ENCODE results near the gene ZNF786. TPM values are rescaled to one million over a fixed set of nuclear protein-coding genes. Genes with fewer than 3 reads are reported as not detected.

Gene ZNF786, protein sequence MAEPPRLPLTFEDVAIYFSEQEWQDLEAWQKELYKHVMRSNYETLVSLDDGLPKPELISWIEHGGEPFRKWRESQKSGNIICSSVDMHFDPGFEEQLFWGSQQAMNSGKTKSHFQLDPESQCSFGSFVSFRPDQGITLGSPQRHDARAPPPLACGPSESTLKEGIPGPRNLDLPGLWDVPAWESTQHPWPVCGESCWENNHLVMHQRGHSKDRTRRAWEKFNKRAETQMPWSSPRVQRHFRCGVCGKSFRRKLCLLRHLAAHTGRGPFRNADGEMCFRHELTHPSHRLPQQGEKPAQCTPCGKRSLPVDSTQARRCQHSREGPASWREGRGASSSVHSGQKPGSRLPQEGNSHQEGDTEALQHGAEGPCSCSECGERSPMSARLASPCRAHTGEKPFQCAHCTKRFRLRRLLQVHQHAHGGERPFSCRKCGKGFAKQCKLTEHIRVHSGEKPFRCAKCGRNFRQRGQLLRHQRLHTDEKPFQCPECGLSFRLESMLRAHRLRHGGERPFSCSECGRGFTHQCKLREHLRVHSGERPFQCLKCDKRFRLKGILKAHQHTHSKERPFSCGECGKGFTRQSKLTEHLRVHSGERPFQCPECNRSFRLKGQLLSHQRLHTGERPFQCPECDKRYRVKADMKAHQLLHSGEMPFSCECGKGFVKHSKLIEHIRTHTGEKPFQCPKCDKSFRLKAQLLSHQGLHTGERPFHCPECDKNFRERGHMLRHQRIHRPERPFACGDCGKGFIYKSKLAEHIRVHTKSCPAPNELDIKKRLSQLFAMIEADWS
- total RNA-seq = 10 to 100 TPM in 1 of 8 experiments, 1 to 10 TPM in 7; 2.5 to 15.6 (median 7.1) TPM

DNA sequence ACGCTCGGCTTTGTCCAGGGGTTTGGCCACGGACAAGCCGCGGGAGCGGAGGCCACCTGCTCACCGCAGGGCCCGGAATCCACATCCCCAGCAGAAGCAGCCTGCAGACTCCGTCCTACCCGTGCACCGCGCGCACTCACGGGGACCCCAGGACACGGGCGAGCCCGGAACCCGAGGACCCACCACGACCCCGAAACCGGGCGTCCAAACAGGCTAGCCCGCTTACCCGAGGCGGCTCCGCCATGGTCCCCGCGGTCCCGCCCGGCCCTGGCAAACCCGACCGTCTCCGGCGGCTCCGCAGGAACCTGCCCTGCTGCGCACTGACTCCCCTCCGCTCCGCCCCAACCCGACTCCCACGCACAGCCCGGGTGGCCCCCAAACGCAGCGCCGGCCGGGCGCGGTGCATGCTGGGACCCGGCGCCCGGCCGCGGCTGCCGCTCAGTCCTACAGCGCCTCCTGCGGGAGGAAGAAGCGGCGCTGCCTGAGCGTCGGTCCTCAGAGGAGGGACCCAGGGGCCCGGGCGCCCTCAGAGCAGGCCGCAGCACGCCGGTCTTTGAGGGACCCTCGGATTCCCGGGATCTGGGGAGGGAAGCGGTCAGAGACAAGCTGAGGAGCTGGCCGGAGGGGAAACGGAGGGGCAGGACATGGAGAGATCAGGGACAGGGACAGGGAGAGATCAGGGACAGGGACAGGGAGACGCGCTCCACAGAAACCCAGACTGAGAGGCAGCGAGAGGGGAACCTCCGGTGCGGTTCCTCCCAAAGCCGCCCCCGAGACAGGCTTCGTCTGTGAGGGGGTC is at the start of gene ZNF786:
TSS of gene ZNF786 (minus strand) at position 322 of the 799 bp plus-strand sequence. CDS start at position 244, 78 bp downstream.
- in situ Hi-C loops (cut with MboI; ENCODE audit: low pct_unique_long_range_greater_than_20kb in 2 of 9, low sequenced_read_pairs in 9 of 9, unreplicated experiment in 9 of 9) = no loop called here
- peak; percentile 78 to 94 (median 92) for ATAC-seq (replicated peaks in 6 of 8)
- Histone ChIP-seq H3K4me1 (replicated peaks in 1 of 2) (peaks cover 4 to 5% of the 10 kb centered on the region in 2 donors), H3K4me3 (peak within 1 kb of the TSS; percentile 72 to 82 (median 80)), H3K27ac (peak within 1 kb of the TSS; percentile 88 to 91)
- 0 to 4% (median 0%) methylated on average over 1 to 17 of the region's 77 CpGs; no CpG with 5 or more reads in 7 of the 10 experiments for WGBS, 10 experiments

DNA sequence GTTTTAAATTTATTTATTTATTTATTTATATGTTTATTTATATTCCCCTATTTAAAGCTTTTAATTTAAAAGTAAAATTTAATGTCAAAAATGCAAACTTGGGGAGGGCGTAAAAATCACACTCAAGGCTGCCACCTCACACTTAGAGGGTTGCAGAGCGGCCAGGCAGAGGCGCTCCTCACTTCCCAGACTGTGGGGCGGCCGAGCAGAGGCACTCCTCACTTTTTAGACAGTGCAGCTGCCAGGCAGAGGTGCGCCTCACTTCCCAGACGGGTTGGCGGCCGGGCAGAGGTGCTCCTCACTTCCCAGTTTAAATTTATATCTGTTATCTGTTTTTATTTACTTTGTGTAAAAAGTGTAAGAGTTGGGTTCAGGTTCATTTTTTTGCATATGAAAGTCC is 45.6 kb upstream of the ZNF786 start:
- H3K4me1 ChIP-seq (replicated peaks in 1 of 2) = no peaks in the 10 kb centered on the region
- no peak overlapping the region for H3K4me3 ChIP-seq
- in situ Hi-C loops (cut with MboI; ENCODE audit: low pct_unique_long_range_greater_than_20kb in 2 of 9, low sequenced_read_pairs in 9 of 9, unreplicated experiment in 9 of 9) = no loop called here
- H3K27ac ChIP-seq = no peak overlapping the region
- no peak for ATAC-seq (replicated peaks in 6 of 8)
- 92 to 100% (median 100%) methylated on average over 1 to 6 of the region's 9 CpGs; no CpG with 5 or more reads in 1 of the 10 experiments for WGBS, 10 experiments

GRCh38 chr7:149133028-149133710 is 42.7 kb upstream of the ZNF786 start:
- H3K4me3 ChIP-seq = no peak overlapping the region
- 75 to 100% (median 94%) methylated on average over 1 to 2 of the region's 2 CpGs; no CpG with 5 or more reads in 4 of the 10 experiments for WGBS, 10 experiments
- peaks cover 3 to 4% of the 10 kb centered on the region in 2 donors for H3K4me1 ChIP-seq (replicated peaks in 1 of 2)
- ATAC-seq (replicated peaks in 6 of 8) = no peak
- no peak overlapping the region for H3K27ac ChIP-seq
- in situ Hi-C loops (cut with MboI; ENCODE audit: low pct_unique_long_range_greater_than_20kb in 2 of 9, low sequenced_read_pairs in 9 of 9, unreplicated experiment in 9 of 9) = no loop called here

DNA sequence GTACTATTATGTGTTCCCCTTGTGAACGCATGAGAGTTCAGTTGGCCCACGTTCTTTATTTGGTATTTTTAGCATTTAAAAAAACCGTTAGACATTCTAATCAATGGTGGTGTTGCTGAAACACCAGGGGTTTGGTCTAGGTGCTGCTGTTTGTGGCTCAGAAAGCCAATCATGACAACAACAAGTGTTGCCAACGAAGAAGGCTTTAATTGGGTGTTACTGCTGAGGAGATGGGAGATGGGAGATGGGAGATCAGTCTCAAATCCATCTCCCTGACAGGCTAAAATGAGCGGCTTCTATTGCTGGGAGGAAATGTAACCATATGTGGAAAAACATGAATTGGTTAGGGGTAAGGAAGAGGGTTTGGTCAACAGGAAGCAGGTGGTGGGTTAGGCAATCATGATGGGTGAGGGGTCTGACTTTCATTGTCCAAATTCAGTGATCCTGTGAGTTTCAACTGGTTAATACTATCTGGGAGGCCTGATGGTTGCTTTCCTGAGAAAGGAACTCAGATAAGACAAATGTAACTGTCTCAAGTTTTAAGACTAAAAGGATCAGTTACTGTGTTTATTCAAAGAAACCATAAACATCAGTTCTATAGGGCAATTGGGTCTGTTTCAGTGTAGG is 40.2 kb upstream of the ZNF786 start:
- in situ Hi-C loops (cut with MboI; ENCODE audit: low pct_unique_long_range_greater_than_20kb in 2 of 9, low sequenced_read_pairs in 9 of 9, unreplicated experiment in 9 of 9) = no loop called here
- Histone ChIP-seq H3K4me1 (replicated peaks in 1 of 2) (peaks cover 6% of the 10 kb centered on the region in 2 donors), H3K4me3 (no peak overlapping the region), H3K27ac (no peak overlapping the region)
- 70 to 100% (median 97%) methylated on average over 1 to 5 of the region's 5 CpGs for WGBS, 10 experiments
- no peak for ATAC-seq (replicated peaks in 6 of 8)

DNA sequence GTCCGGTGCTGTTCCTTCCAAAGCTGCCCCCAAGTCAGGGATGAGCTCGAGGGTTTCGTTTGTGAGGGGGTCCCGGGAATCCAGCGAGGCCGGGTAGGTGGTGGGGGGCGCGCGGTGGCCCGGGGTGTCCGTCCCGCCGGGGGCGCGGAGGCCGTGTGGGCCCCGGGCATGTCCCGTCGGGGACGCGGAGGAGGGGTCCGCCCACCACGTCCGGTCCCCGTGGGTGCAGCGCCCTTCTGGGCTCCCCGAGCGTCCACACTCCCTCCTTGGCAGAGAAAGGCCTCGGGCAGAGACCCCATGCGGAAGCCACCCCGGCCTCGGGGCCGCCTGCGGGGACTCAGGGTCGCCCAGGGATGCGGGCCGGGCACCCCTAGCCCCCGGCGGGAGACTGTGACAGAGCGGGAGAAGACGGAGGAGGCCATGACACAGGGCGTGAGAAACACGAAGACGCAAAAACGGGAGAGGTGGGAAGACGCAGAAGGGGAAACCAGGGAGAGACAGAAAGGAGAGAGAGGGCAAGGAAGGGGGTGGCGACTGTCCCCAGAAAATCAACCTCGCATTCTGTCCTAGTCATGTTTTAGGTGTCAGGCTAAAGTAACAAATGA is 36.2 kb upstream of the ZNF786 start:
- Histone ChIP-seq H3K4me1 (replicated peaks in 1 of 2) (peaks cover 6 to 9% of the 10 kb centered on the region in 2 donors), H3K27ac (peak overlapping the region; percentile 88 to 95), H3K4me3 (peak overlapping the region; percentile 77 to 99 (median 94))
- in situ Hi-C loops (cut with MboI; ENCODE audit: low pct_unique_long_range_greater_than_20kb in 2 of 9, low sequenced_read_pairs in 9 of 9, unreplicated experiment in 9 of 9) = no loop called here
- peak; percentile 43 to 61 (median 50) for ATAC-seq (replicated peaks in 6 of 8)
- WGBS, 10 experiments = 0 to 3% (median 0%) methylated on average over 1 to 12 of the region's 48 CpGs; no CpG with 5 or more reads in 4 of the 10 experiments

DNA sequence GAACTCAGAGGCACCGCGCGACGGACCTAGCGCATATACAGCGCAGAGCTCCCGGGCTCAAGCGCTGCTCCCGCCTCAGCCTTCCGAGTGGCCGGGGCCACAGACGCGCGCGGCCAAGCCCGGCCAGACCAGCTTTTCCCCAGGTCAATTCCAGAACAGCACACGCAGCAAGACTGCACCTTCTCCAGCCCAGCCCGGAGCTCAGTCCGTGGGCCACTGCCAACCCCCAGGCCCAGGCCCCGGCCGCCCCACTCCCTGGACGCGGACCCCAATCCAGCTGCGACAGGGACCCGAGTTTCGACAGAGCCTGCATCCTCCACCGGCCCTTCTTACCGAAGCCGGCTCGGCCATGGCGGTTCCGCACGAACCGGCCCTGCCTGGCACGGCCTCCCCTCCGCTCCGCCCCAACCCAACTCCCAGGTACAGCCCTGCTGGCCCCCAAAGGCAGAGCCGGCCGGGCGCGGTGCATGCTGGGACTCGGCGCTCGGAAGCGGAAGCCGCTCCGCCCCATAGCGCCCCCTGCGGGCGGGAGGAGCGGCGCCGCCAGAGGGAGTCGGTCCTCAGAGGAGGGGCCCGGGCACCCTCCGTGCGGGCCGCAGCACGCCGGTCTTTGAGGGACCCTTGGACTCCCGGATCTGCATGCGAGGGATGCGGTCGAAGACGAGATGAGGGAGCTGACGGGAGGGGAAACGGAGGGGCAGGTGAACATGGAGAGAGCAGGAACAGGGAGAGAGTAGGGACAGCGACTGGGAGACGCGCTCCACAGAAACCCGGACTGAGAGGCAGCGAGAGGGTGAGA is 35.5 kb upstream of the ZNF786 start, which contains the start of gene ZNF425:
TSS of gene ZNF425 (minus strand) at position 462 of the 799 bp plus-strand sequence. CDS start at position 351, 111 bp downstream.
- H3K4me3 ChIP-seq = peak within 1 kb of the TSS; percentile 77 to 99 (median 94)
- H3K27ac ChIP-seq = peak within 1 kb of the TSS; percentile 88 to 95
- WGBS, 10 experiments = 0% methylated on average over 1 to 8 of the region's 72 CpGs; no CpG with 5 or more reads in 7 of the 10 experiments
- peaks cover 6 to 9% of the 10 kb centered on the region in 2 donors for H3K4me1 ChIP-seq (replicated peaks in 1 of 2)
- in situ Hi-C loops (cut with MboI; ENCODE audit: low pct_unique_long_range_greater_than_20kb in 2 of 9, low sequenced_read_pairs in 9 of 9, unreplicated experiment in 9 of 9) = no loop called here
- peak; percentile 65 to 88 (median 82) for ATAC-seq (replicated peaks in 6 of 8)

DNA sequence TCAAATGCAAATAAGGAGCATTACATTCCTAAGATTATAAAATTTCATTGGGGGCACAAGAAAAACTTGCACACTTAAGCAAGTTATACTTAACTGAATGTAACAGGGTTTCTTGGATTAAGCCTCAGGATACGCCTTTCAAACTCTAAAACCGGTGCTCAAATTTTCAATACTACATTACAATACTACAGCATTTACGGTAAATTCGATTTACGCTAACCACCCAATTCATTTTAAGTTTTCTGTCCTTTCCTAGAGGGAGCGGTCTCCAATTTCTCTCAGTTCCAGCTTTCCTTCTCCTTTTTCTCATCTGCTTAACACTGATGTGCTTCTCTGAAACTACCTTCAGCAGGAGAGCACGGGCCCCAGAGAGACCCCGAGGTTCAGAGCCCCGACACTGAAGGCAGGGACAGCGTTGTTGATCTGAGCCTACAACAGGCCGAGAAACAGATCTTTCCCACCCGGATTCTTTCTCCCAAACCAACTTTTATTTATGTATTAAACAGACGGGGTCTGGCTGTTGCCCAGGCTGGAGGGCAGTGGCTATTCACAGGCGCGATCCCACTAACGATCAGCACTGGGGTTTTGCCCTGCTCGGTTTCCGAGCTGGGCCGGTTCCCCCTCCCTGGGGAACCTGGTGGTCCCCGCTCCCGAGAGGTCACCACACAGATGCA is 34.8 kb upstream of the ZNF786 start:
- H3K27ac ChIP-seq = peak overlapping the region; percentile 88 to 95
- peak overlapping the region; percentile 77 to 99 (median 94) for H3K4me3 ChIP-seq
- ATAC-seq (replicated peaks in 6 of 8) = no peak
- 0 to 8% (median 3%) methylated on average over 2 to 13 of the region's 21 CpGs for WGBS, 10 experiments
- in situ Hi-C loops (cut with MboI; ENCODE audit: low pct_unique_long_range_greater_than_20kb in 2 of 9, low sequenced_read_pairs in 9 of 9, unreplicated experiment in 9 of 9) = no loop called here
- H3K4me1 ChIP-seq (replicated peaks in 1 of 2) = peaks cover 6 to 9% of the 10 kb centered on the region in 2 donors

DNA sequence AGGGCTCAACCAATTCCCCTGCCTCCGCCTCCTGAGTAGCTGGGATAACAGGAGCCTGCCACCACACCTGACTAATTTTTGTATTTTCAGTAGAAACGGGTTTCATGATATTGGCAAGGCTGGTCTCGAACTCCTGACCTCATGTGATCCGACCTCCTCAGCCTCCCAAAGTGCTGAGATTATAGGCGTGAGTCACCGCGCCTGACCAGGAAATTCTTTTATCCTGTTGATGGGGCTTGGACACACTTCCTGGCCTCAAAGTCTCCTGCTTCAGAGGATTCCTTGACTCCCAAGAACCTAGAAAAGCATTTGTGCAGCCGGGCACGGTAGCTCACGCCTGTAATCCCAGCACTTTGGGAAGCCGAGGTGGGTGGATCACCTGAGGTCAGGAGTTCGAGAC is 19.5 kb upstream of the ZNF786 start:
- Histone ChIP-seq H3K4me3 (no peak overlapping the region), H3K4me1 (replicated peaks in 1 of 2) (no peaks in the 10 kb centered on the region), H3K27ac (no peak overlapping the region)
- ATAC-seq (replicated peaks in 6 of 8) = no peak
- WGBS, 10 experiments = 85 to 100% (median 95%) methylated on average over 1 to 9 of the region's 12 CpGs; no CpG with 5 or more reads in 4 of the 10 experiments
- in situ Hi-C loops (cut with MboI; ENCODE audit: low pct_unique_long_range_greater_than_20kb in 2 of 9, low sequenced_read_pairs in 9 of 9, unreplicated experiment in 9 of 9) = no loop called here

- 88 to 100% (median 93%) methylated on average over 1 to 8 of the region's 25 CpGs; no CpG with 5 or more reads in 5 of the 10 experiments for whole genome bisulfite sequencing, 10 experiments
- in situ Hi-C loops (cut with MboI; ENCODE audit: low pct_unique_long_range_greater_than_20kb in 2 of 9, low sequenced_read_pairs in 9 of 9, unreplicated experiment in 9 of 9) = no loop called here
- Histone ChIP-seq H3K4me3 (no peak overlapping the region), H3K4me1 (replicated peaks in 1 of 2) (no peaks in the 10 kb centered on the region), H3K27ac (no peak overlapping the region)
- no peak for ATAC-seq (replicated peaks in 6 of 8)
Measured at GRCh38 chr7:149104749-149105148, 14.2 kb upstream of the ZNF786 start.

GRCh38 chr7:149104214-149104613 is 13.7 kb upstream of the ZNF786 start:
- Histone ChIP-seq H3K4me1 (replicated peaks in 1 of 2) (no peaks in the 10 kb centered on the region), H3K27ac (no peak overlapping the region), H3K4me3 (no peak overlapping the region)
- in situ Hi-C loops (cut with MboI; ENCODE audit: low pct_unique_long_range_greater_than_20kb in 2 of 9, low sequenced_read_pairs in 9 of 9, unreplicated experiment in 9 of 9) = no loop called here
- 80 to 100% (median 92%) methylated on average over 1 to 19 of the region's 35 CpGs; no CpG with 5 or more reads in 4 of the 10 experiments for WGBS, 10 experiments
- no peak for ATAC-seq (replicated peaks in 6 of 8)

Measured in motor neuron (in vitro differentiated cells).